Fibroblast of lung (primary cell): ENCODE measurements around the gene AGT. TPM values are rescaled to one million over a fixed set of nuclear protein-coding genes. Genes with fewer than 3 reads are reported as not detected.
"Not testable (repeated sequence)": the region's sequence is repeated elsewhere in the genome, so short reads cannot be mapped to it uniquely, and the experiment has no call there.

Experiments
- DNase-seq, 2 donors: peaks; one replicate each; pipeline versions ENCODE4 v3.0.0 to v3.0.0-alpha.2; 2010; ENCODE audit warnings: low read depth in 2 of 2
- H2AFZ ChIP-seq: 2 replicates; pipeline ENCODE4 v1.5.1; 2012; ENCODE audit warnings: low read length, control low read depth, inconsistent platforms
- H3K27ac ChIP-seq: 2 replicates; pipeline ENCODE4 v1.5.1; 2011; ENCODE audit warnings: low read length, control low read depth; ENCODE audit not compliant: insufficient read depth
- H3K27me3 ChIP-seq: 2 replicates; pipeline ENCODE4 v1.5.1; 2011; ENCODE audit warnings: mild to moderate bottlenecking, low read length; ENCODE audit not compliant: control insufficient read depth, insufficient read depth
- H3K36me3 ChIP-seq: 2 replicates; pipeline ENCODE4 v1.5.1; 2011; ENCODE audit warnings: low read length; ENCODE audit not compliant: control insufficient read depth, insufficient read depth
- H3K4me1 ChIP-seq: 2 replicates; pipeline ENCODE4 v1.5.1; 2011; ENCODE audit warnings: low read length; ENCODE audit not compliant: control insufficient read depth, insufficient read depth; ENCODE audit errors: extremely low read depth
- H3K4me2 ChIP-seq: 2 replicates; pipeline ENCODE4 v1.5.1; 2011; ENCODE audit warnings: low read length, control low read depth; ENCODE audit not compliant: insufficient read depth; ENCODE audit errors: extremely low read depth
- H3K4me3 ChIP-seq, 4 experiments: fragments of 200-600 bp in 1 of 4; sonication (generic) in 1 of 4; replicated peaks in 1 of 4; 2 replicates each; pipeline ENCODE4 v1.5.1; 2011 to 2016; ENCODE audit warnings: low read length in 4 of 4, low read depth in 3 of 4, mild to moderate bottlenecking in 3 of 4, control low read depth in 2 of 4, inconsistent platforms in 1 of 4, mixed read lengths in 1 of 4; ENCODE audit not compliant: insufficient read depth in 1 of 4; ENCODE audit errors: control extremely low read depth in 1 of 4
- H3K79me2 ChIP-seq: 2 replicates; pipeline ENCODE4 v1.5.1; 2012; ENCODE audit warnings: mild to moderate bottlenecking, low read length, inconsistent platforms; ENCODE audit not compliant: control insufficient read depth, insufficient read depth
- H3K9ac ChIP-seq: 2 replicates; pipeline ENCODE4 v1.5.1; 2011; ENCODE audit warnings: mild to moderate bottlenecking, low read length, control low read depth; ENCODE audit not compliant: insufficient read depth
- H3K9me3 ChIP-seq: 2 replicates; pipeline ENCODE4 v1.5.1; 2012; ENCODE audit warnings: low read depth, low read length; ENCODE audit not compliant: control insufficient read depth, insufficient read depth
- H4K20me1 ChIP-seq: 2 replicates; pipeline ENCODE4 v1.5.1; 2011; ENCODE audit warnings: low read length; ENCODE audit not compliant: control insufficient read depth, insufficient read depth; ENCODE audit errors: extremely low read depth
- CTCF ChIP-seq, 2 donors: IDR thresholded peaks in 1 of 2; conservative IDR thresholded peaks in 1 of 2; 1 replicate in 1 of 2; 2 replicates in 1 of 2; pipeline ENCODE4 v1.5.1; 2011 to 2012; ENCODE audit warnings: low read length in 2 of 2, control low read depth in 1 of 2, inconsistent platforms in 1 of 2, low read depth in 1 of 2, mild to moderate bottlenecking in 1 of 2
- EZH2 ChIP-seq: IDR thresholded peaks from 2 replicates; pipeline ENCODE4 v1.5.1; 2012; ENCODE audit warnings: low read length, control low read depth, mild to moderate bottlenecking; ENCODE audit errors: missing control alignments
- polyA plus RNA-seq, 2 donors: library from polyadenylated mRNA; depleted of rRNA in 1 of 2; stranded (reverse) in 1 of 2; unstranded in 1 of 2; fragments of >200 nt; gene quantifications; 2 replicates each; pipeline ENCODE4 v1.2.1, GENCODE V29; 2011 to 2012; ENCODE audit warnings: missing spikeins in 1 of 2
- total RNA-seq: library from RNA; depleted of rRNA; stranded (reverse); fragments of >200 nt; gene quantifications from 2 replicates; pipeline ENCODE4 v1.2.1, GENCODE V29; 2014

The AGT gene
- total and polyA plus RNA-seq, 2 donors (not counting 1 experiment from before 2014, with no cell fraction given), result 3.7 to 10.6 TPM

GRCh38 chr1:230661976-230662375, 51.9 kb downstream of the AGT start:
- Histone ChIP-seq H3K27me3 (no peaks in the 10 kb centered on the region), H3K4me2 (no peak overlapping the region), H3K4me1 (no peaks in the 10 kb centered on the region), H3K36me3 (peaks cover 6% of the 10 kb centered on the region), H2AFZ (no peak overlapping the region), H3K9ac (no peak overlapping the region), H3K9me3 (no peaks in the 10 kb centered on the region), H3K27ac (no peak overlapping the region), H3K4me3 (no peak overlapping the region), H4K20me1 (no peaks in the 10 kb centered on the region), H3K79me2 (no peaks in the 10 kb centered on the region)
- TF ChIP-seq CTCF (conservative IDR thresholded peaks at IDR 0.05 in 1 of 2, IDR thresholded peaks at IDR 0.05 in 1 of 2; ENCODE audit: low read depth in 1 of 2, low read length in 2 of 2) (no peak), EZH2 (no peak)
- DNase-seq, result no peak

GRCh38 chr1:230658691-230659090, 55.2 kb downstream of the AGT start:
- no peak for DNase-seq
- Histone ChIP-seq H3K27me3 (no peaks in the 10 kb centered on the region), H3K4me3 (no peak overlapping the region)

GRCh38 chr1:230658103-230658502, 55.8 kb downstream of the AGT start:
- not testable (repeated sequence) for H3K4me3 ChIP-seq, DNase-seq, H2AFZ ChIP-seq, H4K20me1 ChIP-seq, H3K9ac ChIP-seq, H3K27me3 ChIP-seq, H3K79me2 ChIP-seq, H3K4me1 ChIP-seq, H3K36me3 ChIP-seq, H3K4me2 ChIP-seq, H3K9me3 ChIP-seq, H3K27ac ChIP-seq

More at GRCh38 chr1:230658691-230659090, 55.2 kb downstream of the AGT start:
- Histone ChIP-seq H3K36me3 (no peaks in the 10 kb centered on the region), H3K9me3 (no peaks in the 10 kb centered on the region), H3K4me1 (no peaks in the 10 kb centered on the region), H3K4me2 (no peak overlapping the region), H2AFZ (no peak overlapping the region), H4K20me1 (peaks cover under 1% of the 10 kb centered on the region), H3K79me2 (no peaks in the 10 kb centered on the region), H3K9ac (no peak overlapping the region), H3K27ac (no peak overlapping the region)
- TF ChIP-seq EZH2, result no peak
- TF ChIP-seq CTCF (conservative IDR thresholded peaks at IDR 0.05 in 1 of 2, IDR thresholded peaks at IDR 0.05 in 1 of 2; ENCODE audit: low read depth in 1 of 2, low read length in 2 of 2), result no peak

- not testable (repeated sequence) for H3K9ac ChIP-seq, H3K27ac ChIP-seq, H3K4me2 ChIP-seq, H3K4me3 ChIP-seq, H4K20me1 ChIP-seq, H3K27me3 ChIP-seq, H3K4me1 ChIP-seq, H2AFZ ChIP-seq, DNase-seq, H3K79me2 ChIP-seq, H3K9me3 ChIP-seq, H3K36me3 ChIP-seq
These were observed 57.2 kb downstream of the AGT start for GRCh38 chr1:230656719-230657118.

Other genes with a start within 250 kb of the AGT start
- 21.5 and 22.3 TPM in 2 replicates for gene COG2, start 71.6 kb downstream of the AGT start, total RNA-seq
- 14.2 and 15.4 TPM in 2 replicates for gene COG2, start 71.6 kb downstream of the AGT start, polyA plus RNA-seq
- gene CAPN9, start 33.3 kb upstream of the AGT start, total RNA-seq, result under 0.01 and 0.17 TPM in 2 replicates
- 0.05 TPM in 1 of 2 replicates, not detected in the other for gene CAPN9, start 33.3 kb upstream of the AGT start, polyA plus RNA-seq
- 39.5 and 57.8 TPM in 2 replicates for gene C1orf198, start 154.4 kb upstream of the AGT start, total RNA-seq
- 90.1 and 215 TPM in 2 replicates for gene C1orf198, start 154.4 kb upstream of the AGT start, polyA plus RNA-seq